DMS 273 treated with DMSO at 0.1 percent for 48 hours (cell line): ENCODE measurements around the gene DCTN4.
"Not testable (repeated sequence)": the region's sequence is repeated elsewhere in the genome, so short reads cannot be mapped to it uniquely, and the experiment has no call there.

Experiments
- DNase-seq: peaks from one replicate; lab custom pipeline; 2025; lab: John Stamatoyannopoulos, UW

DCTN4 gene

DNA sequence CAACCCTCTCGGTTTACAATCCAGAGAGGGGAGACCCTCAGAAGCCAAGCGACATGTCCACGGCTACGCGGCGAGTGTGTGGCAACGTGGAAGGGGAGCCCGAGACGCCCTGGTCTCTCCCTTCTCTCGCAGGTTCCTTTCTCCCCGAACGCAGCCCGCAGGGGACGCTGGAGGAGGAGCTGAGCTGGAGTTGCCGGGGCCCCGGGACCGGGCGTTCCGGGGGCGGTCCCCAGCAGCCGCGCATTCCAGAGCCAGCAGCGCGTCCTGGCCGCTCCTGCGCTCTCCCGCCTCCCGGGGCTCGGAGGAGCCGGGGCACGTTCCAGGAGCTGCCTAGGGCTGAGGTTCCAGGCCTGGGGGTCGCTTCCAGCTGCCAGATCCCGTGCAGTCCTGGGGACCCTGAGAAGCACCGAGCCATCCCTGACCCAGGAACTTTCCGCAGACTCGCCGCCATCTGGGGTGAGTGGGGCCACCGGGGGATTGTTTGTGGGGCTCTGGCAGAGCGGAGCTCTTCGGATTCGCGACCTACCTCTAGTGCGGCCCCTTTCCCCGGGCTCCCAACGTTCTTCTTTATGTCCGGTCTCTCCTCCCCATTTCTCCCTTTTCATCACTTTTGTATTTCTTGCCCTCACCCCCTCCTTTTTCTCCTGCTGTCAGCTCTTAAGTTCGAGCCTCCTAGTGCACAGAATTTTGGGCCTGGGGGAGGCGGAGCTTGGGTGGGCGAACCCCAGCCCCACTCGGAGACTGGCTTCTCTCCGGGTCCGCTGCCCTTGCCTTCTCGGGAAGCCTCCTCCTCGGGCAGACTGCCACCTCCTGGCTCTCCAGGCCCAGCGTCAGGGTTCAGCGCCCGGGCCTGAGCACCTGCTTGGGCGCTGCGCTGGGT is 19.9 kb upstream of the DCTN4 start, which contains the start of gene SMIM3:
TSS of gene SMIM3 (plus strand) at position 241 of the 880 bp plus-strand sequence. CDS start 16,684 bp downstream, outside the sequence.
- DNase-seq = no peak

DNA sequence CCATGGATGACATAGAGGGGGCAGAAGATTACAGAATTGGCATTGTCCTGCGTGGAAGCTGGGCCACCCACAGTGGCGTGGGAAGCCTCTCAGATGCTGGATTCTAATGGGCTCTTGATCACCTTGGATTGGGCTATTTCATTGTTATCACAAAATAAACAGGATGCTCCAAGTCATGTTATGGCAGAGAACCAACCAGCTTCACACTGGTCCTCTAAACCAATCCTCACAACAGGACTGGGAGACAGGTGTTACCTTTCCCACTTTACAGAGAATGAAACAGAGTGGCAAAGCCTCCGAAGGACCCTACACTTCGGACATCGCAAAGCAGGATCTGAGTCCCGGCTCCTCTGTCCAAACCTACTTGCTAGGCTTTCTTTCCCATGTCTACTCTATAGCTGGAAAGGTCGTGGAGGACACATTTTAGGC is 19.3 kb upstream of the DCTN4 start:
- DNase-seq = no peak

DNA sequence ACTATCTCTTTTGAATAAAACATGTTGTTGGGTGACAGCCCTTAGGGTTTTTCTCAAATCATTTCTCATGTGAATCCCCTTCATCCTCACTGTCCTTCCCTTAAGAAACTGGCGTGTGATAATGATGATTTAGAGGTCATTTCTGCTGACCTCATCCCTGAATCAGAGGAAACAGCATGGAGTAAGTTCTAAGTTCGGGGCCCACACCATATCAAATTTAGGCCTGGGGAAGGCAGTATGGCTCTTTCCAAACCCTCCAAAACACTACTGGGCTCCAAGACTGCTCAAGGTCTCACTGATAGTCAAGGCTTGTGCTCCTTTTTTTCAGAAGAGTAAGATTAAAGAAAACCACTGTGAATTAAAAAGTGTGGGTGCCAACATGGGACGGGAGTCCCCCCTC is 18.9 kb upstream of the DCTN4 start:
- no peak for DNase-seq

DNA sequence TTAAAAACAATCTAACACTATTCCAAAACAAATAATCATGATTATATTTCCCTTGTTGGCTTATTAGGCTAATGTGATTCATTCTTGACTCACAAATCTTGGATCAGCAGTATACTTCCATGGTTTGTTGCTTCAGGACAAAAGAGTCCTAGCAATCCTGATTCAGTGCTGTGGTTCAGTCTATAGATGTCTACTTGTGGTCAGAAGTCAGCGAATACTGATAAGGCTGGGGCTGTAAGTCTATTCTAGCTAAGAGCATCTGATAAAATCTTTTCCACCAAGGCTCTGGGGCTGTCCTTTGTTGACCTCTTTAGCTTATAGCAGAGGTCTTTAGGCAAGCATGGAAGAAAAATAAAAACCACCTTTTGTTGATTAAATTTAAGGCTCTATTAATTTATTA is 15.3 kb upstream of the DCTN4 start:
- no peak for DNase-seq

DNA sequence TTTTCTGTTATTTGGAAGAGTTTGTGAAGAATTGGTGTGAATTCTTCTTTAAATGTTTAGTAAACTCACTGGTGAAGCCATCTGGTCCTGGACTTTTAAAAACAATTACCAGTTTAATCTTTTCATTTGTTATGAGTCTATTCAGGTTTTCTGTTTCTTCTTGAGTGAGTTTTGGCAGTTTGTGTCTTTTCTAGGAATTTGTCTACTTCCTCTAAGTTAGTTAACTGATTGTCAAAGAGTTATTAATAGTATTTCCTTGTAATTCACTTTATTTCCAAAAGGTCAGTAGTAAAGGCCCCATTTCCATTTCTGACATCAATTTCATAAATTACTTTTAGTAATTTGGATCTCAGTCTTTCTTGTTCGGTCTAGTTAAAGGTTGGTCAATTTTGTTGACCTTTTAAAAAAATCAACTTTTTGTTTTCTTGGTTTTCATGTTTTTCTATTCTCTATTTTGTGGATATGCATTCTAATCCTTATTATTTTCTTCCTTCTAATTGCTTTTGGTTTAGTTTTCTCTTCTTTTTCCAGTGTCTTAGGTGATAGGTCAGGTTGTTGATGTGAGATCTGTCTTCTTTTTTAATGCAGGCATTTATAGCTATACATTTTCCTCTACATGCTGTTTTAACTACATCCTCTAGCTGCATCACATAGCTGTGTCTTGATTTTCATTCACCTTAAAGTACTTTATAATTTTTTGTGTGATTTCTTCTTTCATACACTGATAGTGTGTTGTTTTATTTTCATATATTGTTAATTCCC is 12.4 kb upstream of the DCTN4 start:
- DNase-seq = no peak

DNA sequence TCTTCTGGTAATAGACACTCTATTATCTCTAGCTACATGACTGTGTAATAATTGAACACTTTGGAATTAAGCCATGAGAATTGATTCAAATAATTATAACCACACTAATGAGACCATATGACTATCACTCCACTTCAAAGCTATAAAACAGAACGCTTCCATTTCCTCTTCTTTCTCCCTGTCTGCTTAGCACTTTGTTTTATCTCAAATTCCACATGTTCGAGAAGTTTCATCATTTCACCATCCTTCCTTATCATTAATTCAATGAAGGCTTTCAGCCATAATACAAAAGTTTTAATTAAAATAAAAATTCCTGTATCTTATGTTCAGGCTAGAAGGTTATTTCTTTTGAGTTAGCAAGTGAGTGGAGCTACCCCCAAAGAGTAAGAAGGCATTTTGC is 7.4 kb upstream of the DCTN4 start:
- no peak for DNase-seq

DNA sequence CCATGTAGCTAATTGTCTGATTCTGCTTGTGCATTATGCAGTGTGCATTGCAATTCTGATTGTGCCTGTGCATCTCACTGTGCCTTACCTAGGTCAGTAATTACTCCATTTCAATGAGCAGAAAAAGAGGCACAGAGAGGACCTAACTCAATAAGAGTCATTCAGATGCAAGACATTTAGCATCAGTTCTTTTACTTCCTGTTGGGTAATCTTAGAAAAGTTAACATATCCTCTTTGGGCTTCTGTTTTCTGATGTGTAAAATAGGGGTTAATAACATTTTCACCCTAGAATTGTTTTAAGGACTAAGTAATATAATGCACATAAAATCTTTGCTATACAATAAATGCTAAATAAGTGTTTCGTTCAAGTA is 7.0 kb upstream of the DCTN4 start:
- DNase-seq = no peak

DNA sequence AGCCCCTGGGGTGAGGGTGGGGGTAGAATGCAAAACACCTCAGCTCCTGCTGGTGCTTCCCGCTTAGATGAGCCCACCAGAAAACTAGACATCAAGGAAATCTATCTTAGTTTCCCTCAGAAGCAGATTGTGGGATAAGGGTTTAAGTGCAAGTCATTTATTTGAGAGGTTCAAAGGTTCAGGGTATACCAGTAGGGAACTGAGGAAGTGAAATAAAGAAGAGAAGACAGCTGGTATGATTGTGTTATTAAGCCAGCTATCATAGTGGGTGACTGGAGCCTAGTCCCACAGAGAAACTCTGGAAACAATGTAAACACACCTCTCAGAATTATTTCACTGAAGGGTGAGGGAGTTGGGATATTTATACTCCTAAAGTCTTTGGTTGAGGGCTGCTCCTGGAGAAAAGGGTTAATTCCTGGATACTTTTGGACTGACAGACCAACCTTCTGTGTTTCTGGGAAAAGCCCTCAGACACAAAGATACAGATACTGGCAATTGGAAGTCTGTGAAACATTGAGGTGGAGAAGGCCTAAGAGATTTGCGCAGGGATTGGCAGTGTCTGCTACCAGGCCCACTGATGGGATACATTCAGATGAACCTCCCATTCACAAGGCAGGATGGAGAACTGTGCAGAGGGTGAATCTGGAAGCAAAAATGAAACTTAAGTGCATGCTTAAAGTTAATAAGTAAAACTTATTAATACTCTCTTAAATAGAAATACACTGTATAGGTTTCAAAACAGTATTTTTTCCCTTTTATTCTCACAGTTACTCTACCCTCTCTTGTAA is 6.4 kb upstream of the DCTN4 start:
- no peak for DNase-seq

DNA sequence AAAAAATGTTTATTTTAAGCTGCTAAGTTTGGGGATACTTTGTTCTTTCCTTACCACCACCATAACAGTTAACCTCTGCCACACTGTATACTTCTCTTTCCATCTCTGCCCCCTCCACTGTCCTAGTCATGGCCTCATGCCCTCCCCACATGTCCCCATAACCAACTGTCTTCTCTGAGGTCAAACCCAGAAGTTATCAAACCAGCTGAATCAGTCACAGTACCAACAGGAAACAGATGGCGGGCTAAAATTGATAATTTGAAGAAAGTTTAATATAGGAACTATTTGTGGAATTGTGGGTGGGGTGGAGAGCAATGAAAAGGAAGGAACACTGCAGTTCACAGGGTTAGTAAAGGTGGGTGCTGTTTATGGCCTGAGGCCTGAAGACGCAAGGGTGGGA is 5.7 kb upstream of the DCTN4 start:
- no peak for DNase-seq

DNA sequence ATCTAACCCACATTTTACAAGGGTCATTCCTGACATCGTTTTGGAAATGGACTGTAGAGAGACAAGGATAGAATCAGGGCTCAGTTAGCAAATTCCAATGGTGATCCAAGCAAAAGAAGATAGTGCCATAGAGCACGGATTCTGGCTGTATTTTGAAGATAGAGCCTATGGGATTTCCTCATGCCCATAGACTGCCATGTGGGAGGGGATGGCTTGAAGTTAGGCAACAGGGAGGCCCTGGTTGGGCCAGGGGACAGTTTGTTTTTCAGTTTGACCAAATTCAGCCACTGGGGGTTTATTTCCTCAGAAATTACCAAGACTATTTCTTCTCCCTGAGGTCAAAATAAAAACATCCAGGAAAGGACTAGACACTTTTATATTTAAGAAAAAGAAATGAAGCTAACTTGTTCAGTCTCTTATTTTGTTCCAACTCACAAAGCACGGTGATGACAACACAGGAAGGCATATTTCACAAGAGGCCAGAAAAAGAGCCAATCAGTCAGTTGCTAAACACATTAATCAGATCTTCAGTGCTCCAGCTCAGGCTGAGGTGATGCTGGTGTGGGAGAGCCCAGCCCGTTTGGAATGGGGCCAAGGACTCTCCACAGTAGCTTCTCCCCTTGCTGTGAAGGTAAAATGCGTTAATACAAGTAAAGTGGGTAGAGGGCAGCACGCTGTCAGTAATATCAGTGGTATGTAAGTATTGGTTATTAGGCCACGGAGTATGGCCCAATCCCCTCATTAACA is 4.4 kb upstream of the DCTN4 start:
- DNase-seq = no peak

DNA sequence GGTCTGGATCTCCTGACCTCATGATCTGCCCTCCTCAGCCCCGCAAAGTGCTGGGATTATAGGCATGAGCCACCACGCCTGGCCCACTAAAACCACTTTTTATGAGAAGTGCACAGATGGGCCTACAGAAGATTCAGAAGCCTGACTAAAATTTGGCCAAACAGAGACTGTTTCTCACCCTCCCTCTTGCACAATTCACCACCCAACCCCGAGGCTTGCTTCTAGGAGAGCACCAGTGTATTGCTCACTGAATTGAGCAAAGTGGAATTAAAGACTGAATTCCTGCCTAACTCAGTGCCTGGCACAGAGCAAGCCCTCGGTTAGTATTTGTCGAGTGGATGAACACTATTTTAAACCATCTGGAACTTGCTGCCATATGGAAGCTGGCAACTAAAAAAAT is 3.4 kb upstream of the DCTN4 start:
- DNase-seq = no peak

DNA sequence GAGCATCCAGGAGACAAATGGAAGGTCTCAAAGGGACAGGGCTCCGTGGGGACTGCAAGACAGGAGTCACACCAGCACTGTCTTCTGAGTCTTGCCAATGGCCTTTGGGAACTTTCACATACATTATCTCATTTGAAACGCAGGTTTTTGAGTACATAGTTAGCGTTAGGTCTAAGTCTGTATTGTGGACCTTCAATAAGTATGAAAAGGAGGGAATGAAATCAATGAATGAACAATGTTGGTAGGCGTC is 442 bp upstream of the DCTN4 start:
- DNase-seq = no peak

DNA sequence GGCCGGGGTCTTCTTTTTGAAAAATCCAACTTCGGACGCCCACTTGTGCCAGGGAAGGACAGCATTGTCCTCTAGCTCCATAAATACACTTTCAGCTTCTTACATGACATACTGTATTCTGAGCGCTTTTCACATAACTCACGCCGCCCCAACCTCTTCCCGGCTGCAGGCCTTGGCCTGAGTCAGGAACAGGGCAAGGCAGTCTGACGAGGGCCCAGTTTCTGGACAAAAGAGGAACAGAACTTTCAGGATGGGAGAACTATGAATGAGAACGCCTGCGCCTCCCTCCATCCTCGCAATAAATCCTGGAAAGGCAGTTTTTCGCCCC is 650 bp downstream of the DCTN4 start:
- no peak for DNase-seq

DNA sequence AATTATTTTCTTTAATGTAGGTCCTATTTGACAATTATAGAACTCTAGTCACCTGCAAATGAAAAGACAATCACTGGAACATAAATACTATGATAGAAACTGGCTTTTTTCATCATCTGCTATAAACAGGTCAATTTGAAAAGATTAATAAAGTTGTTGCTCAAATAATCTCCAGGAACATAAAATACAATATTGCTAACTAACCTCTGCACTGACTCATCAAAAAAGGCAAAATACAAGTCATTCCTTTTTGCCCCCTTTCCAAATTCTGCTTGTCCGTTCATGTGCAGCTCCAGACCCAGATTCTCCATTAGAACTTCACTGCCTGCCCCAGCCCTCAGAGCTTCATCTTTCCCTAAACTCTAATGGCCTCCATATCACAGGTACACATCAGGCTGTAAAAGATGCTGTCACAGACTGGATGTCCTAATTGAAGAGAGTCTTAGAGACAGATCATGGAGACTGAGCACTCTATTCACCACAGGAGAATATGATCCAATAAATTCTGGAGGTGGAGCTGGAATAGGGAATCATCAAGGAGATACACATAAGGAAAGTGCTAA is 1.6 kb downstream of the DCTN4 start:
- DNase-seq = no peak

DNA sequence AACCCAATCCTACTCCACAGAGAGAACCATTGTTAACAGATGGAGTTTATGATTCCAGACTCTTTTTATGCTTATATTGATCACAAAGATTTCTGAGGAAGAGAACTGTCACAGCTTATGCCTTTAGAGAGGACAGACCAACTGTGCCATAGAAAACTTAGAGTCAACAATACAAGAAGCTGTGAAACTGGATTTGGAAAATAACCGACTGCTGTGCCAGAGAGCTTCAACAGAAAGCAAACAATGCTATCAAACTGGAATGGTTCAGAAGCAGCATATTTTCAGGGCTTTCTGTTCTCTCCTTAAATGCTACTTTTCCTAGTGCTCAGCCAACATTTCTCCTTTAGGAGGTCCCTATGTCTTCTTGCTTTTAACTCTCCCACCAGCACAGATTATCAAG is 5.0 kb downstream of the DCTN4 start:
- no peak for DNase-seq

DNA sequence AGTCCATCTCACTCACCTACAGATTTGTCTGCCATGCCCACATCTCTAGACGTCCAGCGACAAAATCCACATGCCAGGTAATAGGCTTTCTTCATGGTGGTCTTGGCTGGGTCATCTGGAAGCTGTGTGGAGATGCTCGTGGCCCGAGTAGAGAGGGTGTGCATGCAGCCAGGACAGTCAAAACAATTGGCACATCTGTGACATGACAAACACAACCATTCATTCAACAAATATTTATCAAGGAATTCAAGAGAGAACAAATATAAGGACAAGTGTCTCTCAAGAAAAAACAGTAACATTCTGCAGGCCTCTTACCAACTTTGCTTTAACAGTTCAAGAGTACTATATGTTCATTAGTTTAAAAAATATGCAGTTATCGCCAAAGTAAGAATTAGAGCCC is 5.4 kb downstream of the DCTN4 start:
- DNase-seq = no peak

DNA sequence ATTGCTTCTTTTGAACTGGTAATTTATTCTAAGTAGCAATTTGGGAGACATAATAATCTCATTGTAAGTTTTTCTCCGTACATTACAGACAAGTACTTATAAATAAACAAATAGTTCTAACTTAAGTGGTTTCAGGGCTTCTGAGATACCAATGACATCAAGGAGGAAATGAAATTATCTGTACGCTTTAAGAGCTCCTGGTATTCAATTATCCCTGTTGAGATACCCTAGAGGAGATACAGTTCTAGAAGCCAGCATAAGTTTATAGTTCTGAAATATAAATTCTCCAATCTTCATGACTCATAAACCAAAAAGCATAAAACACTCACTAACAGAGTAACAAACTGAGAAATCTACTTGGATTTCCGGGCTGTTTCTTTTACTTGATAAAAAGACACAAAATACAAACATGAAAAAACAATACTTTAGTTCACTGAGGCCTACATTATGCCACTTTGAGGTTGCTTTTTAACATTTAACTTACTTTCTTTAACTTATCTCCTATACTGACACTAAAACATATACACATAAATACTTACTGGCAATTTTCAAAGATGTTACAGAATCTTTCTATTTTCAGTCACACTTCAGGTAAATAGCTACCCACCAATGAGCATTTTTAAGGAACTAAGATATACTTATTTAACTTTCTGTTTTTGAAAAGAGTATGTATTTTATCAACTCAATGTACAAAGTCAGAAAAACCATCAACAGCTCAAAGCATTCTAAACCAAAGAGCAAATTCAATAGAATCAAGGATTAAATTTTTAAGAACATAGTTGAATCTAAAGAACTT is 7.5 kb downstream of the DCTN4 start:
- DNase-seq = no peak

DNA sequence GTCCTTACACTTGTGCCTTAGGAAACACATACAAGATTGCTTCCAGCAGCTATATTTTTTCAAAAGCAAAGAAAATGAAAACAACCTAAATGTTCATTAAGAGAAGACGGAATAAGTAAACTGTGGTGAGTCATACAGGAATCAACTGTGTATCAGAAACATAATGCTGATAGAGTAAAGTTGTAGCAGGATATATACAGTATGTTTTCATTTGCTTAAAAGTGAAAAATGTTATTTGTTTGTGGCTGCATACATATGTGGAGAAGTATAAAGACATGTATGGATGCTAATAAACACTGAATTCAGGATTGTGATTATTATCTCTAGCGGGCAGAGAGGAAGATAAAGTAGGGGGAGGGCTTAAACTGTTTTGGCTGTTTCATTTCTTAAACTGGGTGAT is 8.3 kb downstream of the DCTN4 start:
- no peak for DNase-seq

DNA sequence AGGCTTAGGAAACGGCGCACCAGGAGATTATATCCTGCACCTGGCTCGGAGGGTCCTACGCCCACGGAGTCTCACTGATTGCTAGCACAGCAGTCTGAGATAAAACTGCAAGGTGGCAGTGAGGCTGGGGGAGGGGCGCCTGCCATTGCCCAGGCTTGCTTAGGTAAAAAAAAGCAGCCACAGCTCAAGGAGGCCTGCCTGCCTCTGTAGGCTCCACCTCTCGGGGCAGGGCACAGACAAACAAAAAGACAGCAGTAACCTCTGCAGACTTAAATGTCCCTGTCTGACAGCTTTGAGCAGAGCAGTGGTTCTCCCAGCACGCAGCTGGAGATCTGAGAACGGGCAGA is 15.7 kb downstream of the DCTN4 start:
- DNase-seq = not testable (repeated sequence)

DNA sequence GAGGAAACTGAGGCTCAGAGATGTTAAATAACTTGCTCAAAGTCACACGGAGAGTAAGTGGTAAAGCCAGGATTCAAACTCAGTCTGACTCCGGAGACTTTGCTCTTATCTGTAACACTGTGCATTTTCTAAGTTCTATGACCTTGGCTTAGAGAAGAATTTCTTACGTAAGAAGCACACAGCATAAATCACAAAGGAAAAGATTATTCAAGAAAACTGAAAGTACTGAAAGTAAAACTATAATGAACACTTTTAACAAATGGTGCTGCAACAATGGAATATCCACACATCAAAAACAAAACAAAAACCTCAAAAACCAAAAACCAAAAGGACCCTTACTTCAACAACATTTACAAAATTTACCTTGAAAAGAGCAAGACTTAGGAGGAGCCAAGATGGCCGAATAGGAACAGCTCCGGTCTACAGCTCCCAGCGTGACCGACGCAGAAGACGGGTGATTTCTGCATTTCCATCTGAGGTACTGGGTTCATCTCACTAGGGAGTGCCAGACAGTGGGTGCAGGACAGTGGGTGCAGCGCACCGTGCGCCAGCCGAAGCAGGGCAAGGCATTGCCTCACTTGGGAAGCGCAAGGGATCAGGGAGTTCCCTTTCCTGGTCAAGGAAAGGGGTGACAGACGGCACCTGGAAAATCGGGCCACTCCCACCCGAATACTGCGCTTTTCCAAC is 16.2 kb downstream of the DCTN4 start:
- not testable (repeated sequence) for DNase-seq

DNA sequence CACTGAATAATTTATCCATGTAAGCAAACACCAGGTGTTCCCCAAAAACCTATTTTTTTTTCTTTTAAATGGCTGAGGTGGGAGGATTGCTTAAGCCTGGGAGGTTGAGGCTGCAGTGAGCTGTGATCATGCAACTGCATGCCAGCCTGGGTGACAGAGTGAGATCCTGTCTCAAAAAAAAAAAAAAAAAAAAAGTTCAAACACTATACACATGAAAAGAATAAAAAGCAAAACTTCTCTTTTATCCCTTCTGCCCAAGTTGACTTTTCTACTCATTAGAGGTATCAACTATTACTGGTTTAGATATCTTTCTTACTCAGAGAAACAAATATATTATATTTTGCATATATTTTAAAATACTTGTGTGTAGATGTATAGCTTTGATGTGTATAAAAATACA is 17.8 kb downstream of the DCTN4 start:
- DNase-seq = no peak
